Heart left ventricle (tissue), 13 donors: ENCODE measurements around the gene TFB1M.

Experiments
- POLR2A ChIP-seq, 2 donors: fragments of 450-650 bp; IDR thresholded peaks; one replicate each; pipeline ENCODE4 v1.6.1; 2017; ENCODE audit warnings: antibody characterized with exemption in 2 of 2, mild to moderate bottlenecking in 2 of 2, moderate library complexity in 2 of 2
- TF ChIP-seq, protein P1 (sequence below), 12 donors: fragments of 200-600 bp; sonication (generic) in 4 of 12; IDR thresholded peaks; one replicate each; pipeline versions ENCODE4 v1.5.0 to v1.8.0; 2018 to 2022; ENCODE audit warnings: antibody characterized with exemption in 12 of 12, mild to moderate bottlenecking in 5 of 12
- donor health status: ischemic (EF 13 %, LVEDD 7.1; RV severe dilation, severe dysfunction).
- donor health status: DM: no; HTN: yes; CAD: no.
- donor health status: DM: no; HTN: no; CAD: no.
- donor health status: ischemic (EF 25% LVEDD 6.9; RV normal size, moderate dysfunction).
- donor health status: ischemic (EF 25% LVEDD 5.7; RV mildly dilated, moderate dysfunction).
- donor health status: ischemic (EF 35%, LVEDD 5.7; RV mildly dilated, moderate dysfunction).
- donor health status: nonischemic (EF 11% LVEDD 7.7; RV severe dilation, severe dysfunction).
- donor health status: DM: yes; HTN: yes; CAD: no.
- donor health status: PGD.
- donor health status: ischemic (EF 29% LVEDD 5.4; RV normal size, mild dysfunction).
- donor health status: nonischemic (EF 23%, LVEDD 6.1; RV moderate dilation, normal function).

DNA sequence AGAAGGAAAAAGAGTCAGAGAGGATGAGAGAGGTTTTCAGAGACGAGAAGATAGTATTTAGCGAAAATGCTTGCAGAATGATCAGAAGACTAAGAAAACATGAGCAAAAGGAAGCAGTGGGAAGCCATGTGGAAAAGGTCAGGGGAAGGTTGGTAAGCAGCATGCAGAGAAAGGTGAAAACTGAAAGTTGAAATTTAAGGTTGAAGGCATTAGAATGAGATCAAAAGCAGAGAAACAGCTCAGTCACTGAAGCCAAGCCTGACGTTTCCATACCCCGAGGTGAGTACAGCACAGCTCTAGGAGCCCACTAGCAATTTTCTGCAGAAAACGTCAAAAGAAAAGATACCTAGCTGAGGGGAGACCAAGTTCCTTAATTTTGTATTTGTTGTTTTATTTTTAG lies 19.1 kb upstream of the TFB1M start:
- no peak for TF ChIP-seq POLR2A (IDR thresholded peaks at IDR 0.05)
- TF ChIP-seq, protein P1, sequence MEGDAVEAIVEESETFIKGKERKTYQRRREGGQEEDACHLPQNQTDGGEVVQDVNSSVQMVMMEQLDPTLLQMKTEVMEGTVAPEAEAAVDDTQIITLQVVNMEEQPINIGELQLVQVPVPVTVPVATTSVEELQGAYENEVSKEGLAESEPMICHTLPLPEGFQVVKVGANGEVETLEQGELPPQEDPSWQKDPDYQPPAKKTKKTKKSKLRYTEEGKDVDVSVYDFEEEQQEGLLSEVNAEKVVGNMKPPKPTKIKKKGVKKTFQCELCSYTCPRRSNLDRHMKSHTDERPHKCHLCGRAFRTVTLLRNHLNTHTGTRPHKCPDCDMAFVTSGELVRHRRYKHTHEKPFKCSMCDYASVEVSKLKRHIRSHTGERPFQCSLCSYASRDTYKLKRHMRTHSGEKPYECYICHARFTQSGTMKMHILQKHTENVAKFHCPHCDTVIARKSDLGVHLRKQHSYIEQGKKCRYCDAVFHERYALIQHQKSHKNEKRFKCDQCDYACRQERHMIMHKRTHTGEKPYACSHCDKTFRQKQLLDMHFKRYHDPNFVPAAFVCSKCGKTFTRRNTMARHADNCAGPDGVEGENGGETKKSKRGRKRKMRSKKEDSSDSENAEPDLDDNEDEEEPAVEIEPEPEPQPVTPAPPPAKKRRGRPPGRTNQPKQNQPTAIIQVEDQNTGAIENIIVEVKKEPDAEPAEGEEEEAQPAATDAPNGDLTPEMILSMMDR (IDR thresholded peaks at IDR 0.05): no peak
